Measurements from ENCODE around the gene EHMT1.

Gene EHMT1

GRCh38 chr9:137646341-137646740, 27.5 kb downstream of the EHMT1 start:
- no peaks in the 10 kb centered on the region for H3K4me1 ChIP-seq
- H3K36me3 ChIP-seq (ENCODE audit: control insufficient read depth, insufficient read depth, low read length) = no peaks in the 10 kb centered on the region
- no peaks in the 10 kb centered on the region for H3K9me3 ChIP-seq (ENCODE audit: control insufficient read depth, low read length)
- H3K79me2 ChIP-seq = peaks cover 21% of the 10 kb centered on the region
- H3K4me2 ChIP-seq (ENCODE audit: low read length) = no peak overlapping the region
- no peak overlapping the region for H3K9ac ChIP-seq
- H3K4me3 ChIP-seq (ENCODE audit: low read depth, low read length) = no peak overlapping the region
- no peaks in the 10 kb centered on the region for H3K27me3 ChIP-seq (ENCODE audit: control insufficient read depth, insufficient read depth, low read length)
- no peak overlapping the region for H3K27ac ChIP-seq
- no peak overlapping the region for H2AFZ ChIP-seq
- TF ChIP-seq, protein P1, sequence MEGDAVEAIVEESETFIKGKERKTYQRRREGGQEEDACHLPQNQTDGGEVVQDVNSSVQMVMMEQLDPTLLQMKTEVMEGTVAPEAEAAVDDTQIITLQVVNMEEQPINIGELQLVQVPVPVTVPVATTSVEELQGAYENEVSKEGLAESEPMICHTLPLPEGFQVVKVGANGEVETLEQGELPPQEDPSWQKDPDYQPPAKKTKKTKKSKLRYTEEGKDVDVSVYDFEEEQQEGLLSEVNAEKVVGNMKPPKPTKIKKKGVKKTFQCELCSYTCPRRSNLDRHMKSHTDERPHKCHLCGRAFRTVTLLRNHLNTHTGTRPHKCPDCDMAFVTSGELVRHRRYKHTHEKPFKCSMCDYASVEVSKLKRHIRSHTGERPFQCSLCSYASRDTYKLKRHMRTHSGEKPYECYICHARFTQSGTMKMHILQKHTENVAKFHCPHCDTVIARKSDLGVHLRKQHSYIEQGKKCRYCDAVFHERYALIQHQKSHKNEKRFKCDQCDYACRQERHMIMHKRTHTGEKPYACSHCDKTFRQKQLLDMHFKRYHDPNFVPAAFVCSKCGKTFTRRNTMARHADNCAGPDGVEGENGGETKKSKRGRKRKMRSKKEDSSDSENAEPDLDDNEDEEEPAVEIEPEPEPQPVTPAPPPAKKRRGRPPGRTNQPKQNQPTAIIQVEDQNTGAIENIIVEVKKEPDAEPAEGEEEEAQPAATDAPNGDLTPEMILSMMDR (IDR thresholded peaks at IDR 0.05) = no peak

- no peak overlapping the region for H3K4me3 ChIP-seq (ENCODE audit: low read depth, low read length)
- TF ChIP-seq, protein P1 (IDR thresholded peaks at IDR 0.05) = no peak
- H3K36me3 ChIP-seq (ENCODE audit: control insufficient read depth, insufficient read depth, low read length) = no peaks in the 10 kb centered on the region
- no peaks in the 10 kb centered on the region for H3K27me3 ChIP-seq (ENCODE audit: control insufficient read depth, insufficient read depth, low read length)
- no peak overlapping the region for H3K4me2 ChIP-seq (ENCODE audit: low read length)
- no peak overlapping the region for H3K9ac ChIP-seq
- H3K4me1 ChIP-seq = no peaks in the 10 kb centered on the region
- H2AFZ ChIP-seq = no peak overlapping the region
- H3K9me3 ChIP-seq (ENCODE audit: control insufficient read depth, low read length) = no peaks in the 10 kb centered on the region
- H3K79me2 ChIP-seq = peaks cover 26% of the 10 kb centered on the region
- H3K27ac ChIP-seq = no peak overlapping the region
Observed at GRCh38 chr9:137647096-137647714, 28.4 kb downstream of the EHMT1 start.

DNA sequence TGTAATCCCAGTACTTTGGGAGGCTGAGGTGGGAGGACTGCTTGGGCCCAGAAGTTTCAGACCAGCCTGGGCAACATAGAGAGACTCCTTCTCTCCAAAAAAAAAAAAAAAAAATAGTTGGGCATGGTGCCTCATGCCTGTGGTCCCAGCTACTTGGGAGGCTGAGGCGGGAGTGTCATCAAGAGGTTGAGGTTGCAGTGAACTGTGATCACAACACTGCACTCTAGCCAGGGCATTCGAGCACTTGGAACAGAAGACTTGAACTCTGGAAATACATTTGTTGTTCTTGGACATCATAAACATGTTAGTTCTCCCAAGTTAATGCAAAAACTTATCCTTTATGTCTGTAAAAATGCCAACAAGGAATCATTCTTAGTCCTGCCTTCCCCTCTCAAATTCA, 29.6 kb downstream of the EHMT1 start:
- Histone ChIP-seq H2AFZ (no peak overlapping the region), H3K36me3 (ENCODE audit: control insufficient read depth, insufficient read depth, low read length) (no peaks in the 10 kb centered on the region), H3K27ac (no peak overlapping the region), H3K79me2 (peaks cover 30% of the 10 kb centered on the region), H3K4me3 (ENCODE audit: low read depth, low read length) (no peak overlapping the region), H3K4me1 (no peaks in the 10 kb centered on the region), H3K4me2 (ENCODE audit: low read length) (no peak overlapping the region), H3K27me3 (ENCODE audit: control insufficient read depth, insufficient read depth, low read length) (no peaks in the 10 kb centered on the region), H3K9ac (no peak overlapping the region), H3K9me3 (ENCODE audit: control insufficient read depth, low read length) (no peaks in the 10 kb centered on the region)
- TF ChIP-seq, protein P1 (IDR thresholded peaks at IDR 0.05) = no peak

- no peaks in the 10 kb centered on the region for H3K36me3 ChIP-seq (ENCODE audit: control insufficient read depth, insufficient read depth, low read length)
Observed at GRCh38 chr9:137649553-137649952, 30.7 kb downstream of the EHMT1 start.

More at GRCh38 chr9:137649553-137649952, 30.7 kb downstream of the EHMT1 start:
- H3K4me2 ChIP-seq (ENCODE audit: low read length) = no peak overlapping the region
- H3K9ac ChIP-seq = no peak overlapping the region
- peaks cover 33% of the 10 kb centered on the region for H3K79me2 ChIP-seq
- no peaks in the 10 kb centered on the region for H3K9me3 ChIP-seq (ENCODE audit: control insufficient read depth, low read length)
- H3K4me3 ChIP-seq (ENCODE audit: low read depth, low read length) = no peak overlapping the region
- H3K4me1 ChIP-seq = no peaks in the 10 kb centered on the region
- H3K27ac ChIP-seq = no peak overlapping the region
- H3K27me3 ChIP-seq (ENCODE audit: control insufficient read depth, insufficient read depth, low read length) = no peaks in the 10 kb centered on the region
- TF ChIP-seq, protein P1 (IDR thresholded peaks at IDR 0.05) = no peak
- no peak overlapping the region for H2AFZ ChIP-seq
